HG03135 (cell line): ENCODE results near the gene OGT.
"Not testable (repeated sequence)": the region's sequence is repeated elsewhere in the genome, so short reads cannot be mapped to it uniquely, and the experiment has no call there.

ENCODE experiments used
- ATAC-seq: cut with Tn5 transposase; IDR thresholded peaks from one replicate; pipeline ENCODE4 v1.9.1; 2021; ENCODE audit warnings: mild to moderate bottlenecking, moderate library complexity; ENCODE audit not compliant: unreplicated experiment

The OGT gene

DNA sequence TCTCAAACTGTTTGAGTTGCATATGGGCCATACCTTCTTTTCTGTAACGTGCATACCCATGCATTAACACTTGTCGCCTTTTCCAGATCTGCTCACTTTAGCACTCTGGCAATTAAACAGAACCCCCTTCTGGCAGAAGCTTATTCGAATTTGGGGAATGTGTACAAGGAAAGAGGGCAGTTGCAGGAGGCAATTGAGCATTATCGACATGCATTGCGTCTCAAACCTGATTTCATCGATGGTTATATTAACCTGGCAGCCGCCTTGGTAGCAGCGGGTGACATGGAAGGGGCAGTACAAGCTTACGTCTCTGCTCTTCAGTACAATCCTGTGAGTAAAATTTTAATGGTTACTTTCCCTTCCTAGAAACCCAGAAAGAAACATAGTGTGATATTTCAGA, 4.8 kb downstream of the OGT start:
- ATAC-seq: no peak

DNA sequence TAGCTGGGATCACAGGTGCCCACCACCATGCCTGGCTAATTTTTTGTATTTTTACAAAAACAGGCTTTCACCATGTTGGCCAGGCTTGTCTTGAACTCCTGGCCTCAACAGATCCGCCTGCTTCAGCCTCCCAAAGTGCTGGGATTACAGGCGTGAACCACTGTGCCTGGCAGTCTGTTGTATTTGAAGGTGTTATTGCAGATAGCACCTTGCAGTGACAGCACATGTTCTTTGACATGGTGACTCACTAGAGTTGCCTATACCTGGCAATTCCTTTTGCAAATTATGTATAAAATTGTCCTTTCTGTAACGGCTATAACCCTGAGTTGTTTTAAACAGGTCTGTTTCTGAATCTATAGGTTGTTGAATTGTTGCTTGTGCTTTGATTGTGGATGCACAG, 7.9 kb downstream of the OGT start:
- ATAC-seq: peak; percentile 19

DNA sequence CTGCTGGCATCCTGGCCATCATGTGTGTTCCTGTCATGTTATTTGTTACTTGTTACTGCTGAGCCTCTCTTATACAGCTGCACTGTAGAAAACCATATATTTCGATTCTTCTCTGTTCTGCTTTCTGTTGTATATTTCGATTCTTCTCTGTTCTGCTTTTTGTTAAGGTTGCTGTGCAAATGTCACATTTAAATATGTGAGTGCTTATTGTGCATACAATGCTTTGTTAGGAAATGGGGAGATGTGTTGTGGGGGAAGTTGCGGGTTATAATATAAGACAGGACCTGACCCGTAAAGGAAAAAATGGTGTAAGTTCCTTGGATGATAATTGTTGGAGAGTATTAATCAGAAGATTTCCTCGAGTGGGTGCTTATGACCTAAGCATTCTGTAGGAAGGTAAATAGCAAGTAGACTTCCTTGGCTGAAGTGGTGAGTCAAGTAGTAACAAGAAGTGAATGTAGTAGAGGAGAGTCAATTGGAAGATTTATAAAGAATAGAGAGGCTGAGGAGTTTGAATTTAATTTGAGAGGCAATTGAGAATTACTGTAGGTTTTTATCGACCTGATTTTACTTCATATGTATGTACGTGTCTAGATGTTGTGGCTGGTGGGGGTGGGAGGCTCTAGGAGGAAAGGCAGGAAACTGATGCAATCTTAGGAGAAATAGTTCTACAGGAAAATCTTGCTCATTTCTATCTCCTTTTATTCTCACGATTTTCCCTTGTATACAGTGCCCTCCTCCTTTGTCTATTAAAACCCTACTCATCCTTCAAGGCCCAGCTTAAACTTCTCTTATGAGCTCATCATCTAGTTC, 8.5 kb downstream of the OGT start:
- peak; percentile 73 for ATAC-seq

DNA sequence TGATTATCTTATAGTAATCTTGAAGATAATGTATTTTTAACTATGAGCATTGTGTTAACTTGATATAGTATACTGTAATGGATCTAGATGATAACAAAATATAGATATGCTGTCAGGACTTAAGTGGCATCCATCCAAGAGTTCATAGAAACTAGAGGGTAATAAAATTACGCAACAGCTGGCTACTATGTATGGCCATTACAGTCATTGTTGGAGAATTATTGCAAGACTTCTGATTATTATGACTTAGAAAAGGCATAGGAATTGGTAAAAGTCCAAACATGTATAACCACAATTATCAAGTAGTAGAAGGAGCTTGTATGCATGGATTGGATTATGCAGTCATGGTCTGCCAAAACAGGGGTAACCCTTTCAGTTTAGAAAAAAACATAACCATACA, 9.5 kb downstream of the OGT start:
- ATAC-seq: no peak

DNA sequence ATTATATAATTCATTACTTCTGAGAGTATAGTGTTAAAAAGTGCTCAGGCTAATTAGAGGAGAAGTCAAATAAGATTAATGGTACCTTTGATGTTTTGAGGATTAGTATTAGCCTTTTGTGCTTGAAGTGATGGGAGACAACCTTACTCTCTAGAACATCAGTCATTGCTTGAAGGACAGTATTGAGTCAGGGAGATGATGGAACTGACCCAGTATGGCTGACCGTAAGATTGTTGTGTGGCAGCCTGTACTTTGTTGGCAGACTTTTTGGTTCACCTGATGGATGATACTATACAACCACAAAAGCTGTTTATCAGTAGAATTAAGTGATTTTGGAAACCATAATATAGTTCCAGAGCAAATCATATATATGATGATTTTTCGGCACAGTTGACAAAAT, 9.9 kb downstream of the OGT start:
- ATAC-seq: no peak

DNA sequence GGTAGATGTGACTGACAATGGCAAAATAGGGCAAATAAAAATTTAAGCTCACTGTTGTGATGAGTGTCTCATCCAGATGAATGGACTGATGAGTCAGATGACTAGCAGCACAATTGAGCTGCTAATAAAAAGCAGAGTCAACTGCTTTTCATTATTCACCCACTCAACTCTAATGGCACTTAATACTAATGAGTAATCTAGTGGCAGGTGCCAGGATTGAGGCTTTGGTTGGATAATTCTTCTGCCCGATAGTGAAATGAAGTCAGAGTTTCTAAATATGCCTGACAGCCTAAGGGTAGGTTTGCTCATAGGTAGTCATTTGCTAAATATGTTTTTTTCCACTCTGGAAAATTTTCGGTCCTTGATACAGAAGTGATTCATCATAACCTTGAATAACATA, 10.4 kb downstream of the OGT start:
- no peak for ATAC-seq

DNA sequence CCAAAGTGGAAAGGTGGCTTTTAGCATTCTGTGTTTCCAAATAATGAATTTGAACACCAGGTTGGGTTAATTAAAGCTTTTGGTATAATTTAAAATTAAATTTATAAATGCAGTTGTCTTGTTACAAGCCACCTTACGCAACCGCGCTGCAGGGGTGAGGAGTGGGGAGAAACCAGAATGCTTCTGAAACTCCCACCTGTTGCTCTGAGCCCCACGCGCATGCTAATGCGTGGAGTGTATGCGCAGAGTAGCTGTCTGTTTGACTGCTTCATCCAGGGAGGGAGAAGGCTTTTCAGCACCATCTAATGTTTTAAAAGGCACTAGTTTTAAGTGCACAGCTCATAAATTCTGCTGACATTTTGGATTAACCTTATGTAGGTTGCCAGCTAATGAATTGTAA, 12.5 kb downstream of the OGT start:
- no peak for ATAC-seq

DNA sequence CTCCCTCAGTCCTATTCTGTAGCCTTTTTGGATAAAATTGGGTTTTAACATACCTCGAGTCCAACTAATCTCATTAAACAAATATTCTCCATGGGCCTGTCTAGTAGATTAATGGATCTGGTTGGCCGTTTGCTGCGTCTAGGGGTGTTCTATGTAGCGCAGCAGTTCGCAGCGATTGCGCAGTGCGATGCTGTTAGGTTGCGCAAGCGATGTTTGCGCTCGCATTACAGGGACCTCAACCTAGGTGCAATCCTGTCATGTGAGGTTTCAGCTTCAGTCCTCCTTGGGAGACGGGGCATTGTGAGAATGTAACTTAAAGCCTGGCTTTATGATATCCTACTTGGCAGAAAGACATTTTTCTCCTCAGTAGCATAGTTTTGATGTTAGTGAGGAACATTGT, 14.0 kb downstream of the OGT start:
- no peak for ATAC-seq

DNA sequence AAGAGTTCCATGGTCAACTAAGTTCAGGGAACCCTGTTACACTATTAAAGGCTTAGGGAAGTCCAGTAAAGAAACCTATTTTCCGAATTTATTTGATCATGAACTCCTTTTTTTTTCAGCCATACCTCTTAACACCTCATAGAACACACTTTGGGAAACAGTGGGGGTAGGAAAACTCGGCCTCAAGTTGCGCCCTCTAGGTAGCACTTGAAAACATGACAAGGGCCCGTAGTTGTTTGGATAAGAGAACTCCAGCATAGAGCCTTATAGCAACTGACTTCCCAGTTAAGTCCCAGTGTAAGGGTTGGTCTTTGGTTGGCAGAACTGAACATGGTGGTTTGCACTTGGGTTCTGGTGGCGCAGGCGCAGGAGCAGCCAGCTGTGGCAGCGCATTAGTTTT, 14.4 kb downstream of the OGT start:
- ATAC-seq: no peak

DNA sequence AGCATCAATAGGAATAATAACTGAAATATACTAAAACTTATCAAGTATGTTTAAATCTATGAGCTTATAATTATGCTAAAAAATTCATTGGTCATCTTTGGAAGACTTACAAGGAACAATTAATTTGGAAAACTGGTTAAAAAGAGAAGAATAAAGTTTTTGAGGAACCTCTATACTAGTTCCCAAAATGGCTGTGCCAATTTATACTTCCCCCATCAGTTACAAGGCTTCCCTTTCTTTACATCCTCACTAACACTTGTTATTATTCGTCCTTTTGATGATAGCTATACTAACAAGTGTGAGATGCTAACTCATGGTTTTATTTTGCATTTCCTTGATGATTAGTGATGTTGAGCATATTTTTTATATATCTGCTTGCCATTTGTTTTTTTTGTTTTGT, 17.1 kb downstream of the OGT start:
- ATAC-seq: no peak

DNA sequence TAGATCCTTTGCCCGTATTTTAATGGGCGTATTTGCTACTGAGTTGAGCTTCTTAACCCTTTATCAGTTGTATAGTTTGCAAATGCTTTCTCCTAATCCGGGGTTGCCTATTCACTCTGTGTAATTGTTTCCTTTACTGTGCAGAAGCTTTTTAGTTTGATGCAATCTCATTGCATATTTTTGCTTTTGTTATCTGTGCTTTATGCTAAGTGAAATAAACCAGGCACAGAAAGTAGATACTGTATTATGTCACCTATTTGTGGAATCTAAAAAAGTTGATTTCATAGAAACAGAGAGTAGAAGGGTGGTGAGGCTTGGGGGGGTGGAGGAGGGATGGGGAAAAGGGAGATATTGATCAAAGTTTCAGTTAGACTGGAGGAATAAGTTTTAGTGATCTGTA, 17.7 kb downstream of the OGT start:
- no peak for ATAC-seq

DNA sequence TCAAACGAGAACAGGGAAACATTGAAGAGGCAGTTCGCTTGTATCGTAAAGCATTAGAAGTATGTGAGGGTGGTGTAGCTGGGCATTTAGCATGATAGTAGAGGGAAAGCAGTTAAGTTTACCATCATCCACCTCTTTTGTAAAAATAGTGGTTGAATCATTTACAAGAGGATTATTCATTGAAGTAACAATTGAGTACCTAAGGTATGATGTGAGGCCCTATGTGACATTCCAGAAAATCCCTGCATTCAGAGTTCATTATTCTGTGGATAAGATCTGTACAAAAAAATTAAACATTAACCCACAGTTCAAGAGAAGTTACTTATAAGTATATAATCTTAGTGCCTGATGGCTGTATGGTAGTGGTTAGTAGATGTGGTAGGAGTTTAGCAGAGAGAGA, 23.1 kb downstream of the OGT start:
- ATAC-seq: no peak

DNA sequence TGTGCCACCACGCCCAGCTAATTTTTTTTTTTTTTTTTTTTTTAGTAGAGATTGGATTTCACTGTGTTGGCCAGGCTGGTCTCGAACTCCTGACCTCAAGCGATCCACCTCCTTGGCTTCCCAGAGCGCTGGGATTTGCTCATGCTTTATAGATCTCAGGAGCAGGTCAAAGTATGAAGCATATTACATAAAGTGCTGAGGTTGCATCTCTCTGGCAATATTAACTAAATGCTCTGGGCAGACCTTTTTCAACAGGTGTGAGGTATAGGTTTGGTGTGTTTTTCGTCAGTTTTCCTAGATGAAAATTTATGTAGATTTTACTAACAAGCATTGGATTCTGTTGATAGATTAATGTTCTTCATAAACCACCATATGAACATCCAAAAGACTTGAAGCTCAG, 26.0 kb downstream of the OGT start:
- no peak for ATAC-seq

DNA sequence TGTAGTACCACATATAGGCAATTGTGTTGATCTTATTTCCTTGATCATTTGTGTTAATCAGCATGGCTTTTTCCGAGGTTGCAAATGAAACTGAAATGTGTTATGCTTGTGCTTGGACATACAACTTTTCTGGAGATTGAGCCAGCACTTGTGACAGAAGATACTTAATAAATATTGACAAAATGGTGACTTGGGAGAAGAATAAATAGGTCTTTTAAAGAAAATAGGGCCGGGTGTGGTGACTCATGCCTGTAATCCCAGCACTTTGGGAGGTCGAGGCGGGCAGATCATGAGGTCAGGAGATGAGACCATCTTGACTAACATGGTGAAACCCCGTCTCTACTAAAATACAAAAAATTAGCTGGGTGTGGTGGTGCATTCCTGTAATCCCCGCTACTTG, 26.9 kb downstream of the OGT start:
- not testable (repeated sequence) for ATAC-seq

DNA sequence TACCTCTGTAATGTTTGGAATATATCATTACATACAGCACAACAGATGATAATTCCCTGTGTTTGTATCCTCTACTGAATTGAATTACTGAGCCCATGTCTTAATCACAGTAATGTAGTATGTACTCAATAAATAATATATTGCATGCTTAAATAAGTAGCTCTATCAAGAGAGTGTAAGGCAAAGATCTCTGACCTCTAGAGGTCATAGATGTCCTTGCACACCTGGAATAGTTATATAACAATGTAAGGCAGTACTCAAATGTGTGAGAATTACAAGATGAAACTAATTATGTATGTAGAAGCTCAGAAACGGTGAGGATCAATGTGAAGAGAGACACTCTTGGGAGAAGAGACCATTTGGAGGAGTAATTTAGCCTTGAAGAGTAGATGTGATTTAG, 31.0 kb downstream of the OGT start:
- ATAC-seq: no peak

DNA sequence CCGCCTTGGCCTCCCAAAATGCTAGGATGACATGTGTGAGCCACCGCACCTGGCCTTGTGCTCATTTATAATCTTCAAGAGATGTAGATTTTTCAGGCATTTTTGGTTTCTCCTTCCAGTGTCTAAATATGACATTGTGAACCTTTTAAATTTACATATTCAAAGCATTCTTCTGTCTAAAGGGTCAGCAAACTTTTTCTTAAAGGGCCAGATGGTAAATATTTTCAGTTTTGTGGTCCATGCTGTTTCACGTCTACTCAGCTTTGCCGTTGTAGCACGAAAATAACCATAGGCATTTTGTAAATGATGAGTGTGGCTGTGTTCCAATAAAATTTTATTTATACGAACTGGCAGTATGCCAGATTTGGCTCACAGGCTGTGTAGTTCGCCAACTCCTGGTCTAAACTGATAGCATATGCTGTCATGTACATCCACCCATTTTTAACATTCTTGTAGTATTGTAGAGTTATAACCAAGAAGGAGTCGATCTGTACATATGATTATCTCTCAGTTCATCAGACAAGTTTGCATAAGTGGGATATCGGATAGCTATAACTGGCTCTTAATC, 32.7 kb downstream of the OGT start:
- no peak for ATAC-seq

DNA sequence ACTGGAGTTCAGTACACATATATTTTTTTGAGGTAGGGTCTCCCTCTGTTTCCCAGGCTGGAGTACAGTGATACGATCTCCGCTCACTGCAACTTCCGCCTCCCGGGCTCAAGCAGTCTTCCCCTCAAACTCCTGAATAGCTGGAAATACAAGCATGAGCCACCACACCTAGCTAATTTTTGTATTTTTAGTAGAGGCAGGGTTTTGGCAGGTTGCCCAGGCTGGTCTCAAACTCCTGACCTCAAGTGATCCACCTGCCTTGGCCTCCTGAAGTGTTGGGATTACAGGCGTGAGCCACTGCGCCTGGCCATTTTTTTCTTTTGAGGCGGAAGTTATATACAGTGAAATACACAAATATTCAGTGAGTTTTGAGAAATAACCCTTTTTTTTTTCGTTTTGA, 38.5 kb downstream of the OGT start:
- not testable (repeated sequence) for ATAC-seq

DNA sequence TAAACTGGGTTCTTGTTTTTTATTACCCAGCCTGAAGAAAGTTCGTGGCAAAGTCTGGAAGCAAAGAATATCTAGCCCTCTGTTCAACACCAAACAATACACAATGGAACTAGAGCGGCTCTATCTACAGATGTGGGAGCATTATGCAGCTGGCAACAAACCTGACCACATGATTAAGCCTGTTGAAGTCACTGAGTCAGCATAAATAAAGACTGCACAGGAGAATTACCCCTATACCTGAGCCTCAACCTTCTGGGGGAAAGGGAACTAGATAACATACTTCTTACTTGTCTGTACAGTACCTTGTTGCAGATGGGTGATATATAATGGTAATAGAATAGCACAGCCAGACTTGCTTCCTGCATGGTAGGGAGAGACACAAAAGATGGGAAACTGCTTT, 40.7 kb downstream of the OGT start:
- no peak for ATAC-seq

DNA sequence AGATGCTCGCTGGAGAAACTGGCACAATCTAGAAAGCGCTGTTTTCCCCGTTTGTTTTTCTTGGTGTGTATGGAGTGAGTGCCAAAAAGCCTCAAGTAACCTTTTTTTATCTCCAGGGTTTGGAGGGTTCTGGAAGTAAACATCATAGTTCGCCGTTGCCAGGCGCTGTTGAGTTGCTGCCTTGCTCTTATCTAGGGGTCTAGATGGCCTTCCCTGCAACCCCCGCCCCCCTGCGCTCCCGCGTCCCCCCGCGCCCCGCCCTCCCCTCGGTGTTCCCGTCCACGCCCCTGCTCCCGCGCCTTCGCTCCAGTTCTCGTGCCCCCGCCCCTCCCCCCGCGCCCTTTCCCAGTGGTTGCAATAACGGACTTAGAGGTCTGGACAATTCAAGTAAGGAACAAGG, 44.8 kb downstream of the OGT start:
- no peak for ATAC-seq

DNA sequence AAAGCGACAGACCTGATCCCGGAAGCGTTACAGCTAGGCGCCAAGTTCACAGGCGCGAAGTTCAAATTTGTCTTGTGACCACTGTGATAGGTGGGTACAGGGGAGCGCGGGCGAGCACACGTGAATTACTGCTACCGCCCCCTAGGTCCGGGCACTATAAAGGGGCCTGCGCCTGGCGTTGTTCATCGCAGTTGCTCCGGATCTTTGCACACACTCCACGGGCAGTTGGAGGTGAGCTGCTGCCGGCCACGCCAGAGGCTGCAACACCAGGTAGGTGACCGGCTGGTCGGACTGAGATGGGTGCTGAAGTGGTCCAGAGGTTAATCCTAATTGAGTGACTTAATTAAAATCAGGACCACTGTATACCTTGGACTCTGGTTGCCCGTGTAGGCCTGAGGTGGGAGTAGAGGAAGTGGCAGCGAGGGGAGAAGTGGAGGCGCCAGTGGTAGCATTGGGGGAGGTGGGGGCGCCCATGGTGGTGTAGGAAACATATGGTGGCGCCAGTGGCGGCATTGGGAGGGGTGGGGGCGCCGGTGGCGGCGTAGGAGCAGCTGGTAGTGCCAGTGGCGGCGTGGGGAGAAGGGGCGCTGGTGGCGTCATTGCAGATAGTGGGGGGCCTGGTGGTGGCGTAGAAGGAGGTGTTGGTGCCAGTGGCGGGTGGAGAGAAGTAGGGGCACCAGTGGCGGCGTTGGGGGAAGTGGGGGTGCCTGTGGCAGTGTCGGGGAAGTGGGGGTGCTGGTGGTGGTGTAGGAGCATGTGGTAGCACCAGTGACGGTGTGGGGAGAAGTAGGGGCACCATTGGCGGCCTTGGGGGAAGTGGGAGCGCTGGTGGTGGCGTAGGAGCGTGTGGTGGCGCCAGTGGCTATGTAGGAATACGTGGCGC, 45.6 kb downstream of the OGT start, which contains the start of gene GCNA:
Gene GCNA, plus strand, starts transcription at position 185 of the 883 bp plus-strand sequence. CDS start 2,385 bp downstream, outside the sequence.
- no peak for ATAC-seq

DNA sequence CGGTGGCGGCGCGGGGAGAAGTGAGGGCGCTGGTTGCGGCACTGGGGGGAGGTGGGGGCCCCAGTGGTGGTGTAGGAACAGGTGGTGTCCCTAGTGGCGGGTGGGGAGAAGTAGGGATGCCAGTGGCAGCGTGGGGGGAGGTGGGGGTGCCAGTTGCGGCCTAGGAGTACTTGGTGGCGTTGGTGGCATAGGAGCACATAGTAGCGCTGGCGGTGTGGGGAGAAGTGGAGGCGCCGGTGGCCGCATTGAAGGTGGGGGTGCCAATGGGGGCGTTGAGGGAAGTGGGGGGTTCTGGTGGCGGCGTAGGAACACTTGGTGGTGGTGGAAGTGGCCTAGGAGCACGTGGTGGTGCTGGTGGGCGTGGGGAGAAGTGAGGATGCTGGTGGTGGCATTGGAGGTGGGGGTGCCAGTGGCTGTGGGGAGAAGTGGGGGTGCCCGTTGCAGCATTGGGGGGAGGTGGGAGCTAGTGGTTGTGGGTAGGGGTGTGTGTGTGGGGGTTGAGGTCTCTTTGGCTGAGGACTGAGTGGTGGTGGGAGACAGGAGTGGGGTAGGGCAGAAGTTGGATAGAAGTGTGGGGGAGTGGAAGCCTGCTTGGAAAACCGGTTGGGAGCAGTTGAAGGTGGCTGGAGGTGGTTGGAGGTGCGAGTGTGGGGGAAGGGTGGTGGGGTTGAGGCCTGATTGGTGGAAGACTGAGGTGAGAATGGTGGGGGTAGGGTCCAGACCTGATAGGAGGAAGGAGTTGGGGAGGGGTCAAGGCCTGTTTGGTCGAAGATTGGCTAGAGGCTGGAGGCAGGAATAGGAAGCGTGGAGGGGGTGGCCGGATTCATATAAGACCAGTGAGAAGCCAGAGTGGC, 46.5 kb downstream of the OGT start:
- ATAC-seq: no peak
